PFSK-1 (cell line): ENCODE measurements around the gene IFNB1.

Experiments
- FOXP2 ChIP-seq: optimal IDR thresholded peaks from 2 replicates; pipeline ENCODE3; 2011; ENCODE audit warnings: borderline replicate concordance, control low read depth, inconsistent platforms; ENCODE audit not compliant: insufficient read depth; ENCODE audit errors: extremely low read length, extremely low read depth
- POLR2AphosphoS5 ChIP-seq: IDR thresholded peaks from 2 replicates; pipeline ENCODE4 v1.6.1; 2012; ENCODE audit warnings: low read depth, mild to moderate bottlenecking, control low read depth, low read length, moderate library complexity
- REST ChIP-seq, 2 experiments: IDR thresholded peaks; 2 replicates each; pipeline versions ENCODE4 v1.6.1 to v1.8.0; 2011 to 2012; ENCODE audit warnings: low read depth in 2 of 2, low read length in 2 of 2, control low read depth in 1 of 2, inconsistent platforms in 1 of 2, mild to moderate bottlenecking in 1 of 2, moderate library complexity in 1 of 2; ENCODE audit not compliant: insufficient read depth in 1 of 2
- SIN3A ChIP-seq: IDR thresholded peaks from 2 replicates; pipeline ENCODE4 v1.6.1; 2012; ENCODE audit warnings: mild to moderate bottlenecking, low read length, moderate library complexity, borderline replicate concordance; ENCODE audit not compliant: insufficient read depth
- TAF1 ChIP-seq: IDR thresholded peaks from 2 replicates; pipeline ENCODE4 v1.6.1; 2012; ENCODE audit warnings: low read length, control low read depth, borderline replicate concordance; ENCODE audit not compliant: insufficient read depth

Gene IFNB1

GRCh38 chr9:21114311-21114710, 36.6 kb upstream of the IFNB1 start:
- TF ChIP-seq SIN3A (no peak), REST (IDR thresholded peaks at IDR 0.05; ENCODE audit: insufficient read depth in 1 of 2, low read depth in 2 of 2, low read length in 2 of 2) (no peak), TAF1 (no peak), POLR2AphosphoS5 (no peak), FOXP2 (no peak)

- TF ChIP-seq REST (IDR thresholded peaks at IDR 0.05; ENCODE audit: insufficient read depth in 1 of 2, low read depth in 2 of 2, low read length in 2 of 2) (no peak), TAF1 (no peak), POLR2AphosphoS5 (no peak), FOXP2 (no peak), SIN3A (no peak)
Observed at GRCh38 chr9:21110708-21111576, 33.2 kb upstream of the IFNB1 start.

GRCh38 chr9:21104787-21105186, 27.0 kb upstream of the IFNB1 start:
- no peak for TF ChIP-seq SIN3A
- TF ChIP-seq REST (IDR thresholded peaks at IDR 0.05; ENCODE audit: insufficient read depth in 1 of 2, low read depth in 2 of 2, low read length in 2 of 2), result no peak
- TF ChIP-seq POLR2AphosphoS5, result no peak
- no peak for TF ChIP-seq TAF1
- TF ChIP-seq FOXP2, result no peak

GRCh38 chr9:21102305-21102704, 24.6 kb upstream of the IFNB1 start:
- no peak for TF ChIP-seq FOXP2
- TF ChIP-seq TAF1, result no peak
- TF ChIP-seq SIN3A, result no peak
- TF ChIP-seq POLR2AphosphoS5, result no peak

- no peak for TF ChIP-seq POLR2AphosphoS5
- no peak for TF ChIP-seq SIN3A
- no peak for TF ChIP-seq FOXP2
- TF ChIP-seq TAF1, result no peak
- TF ChIP-seq REST (IDR thresholded peaks at IDR 0.05; ENCODE audit: insufficient read depth in 1 of 2, low read depth in 2 of 2, low read length in 2 of 2), result no peak
Observed at GRCh38 chr9:21097817-21098216, 20.1 kb upstream of the IFNB1 start.
